HUDEP-2 (cell line): ENCODE measurements around the gene ACTN4.
A peak's percentile ranks its signal among the peaks of the same experiment; 100 is the strongest.

Experiments used
- DNase-seq, 76 experiments: peaks; one replicate each; lab custom pipeline; 2025; ENCODE audit not compliant: unreplicated experiment in 76 of 76; lab: John Stamatoyannopoulos, UW

Gene ACTN4

DNA sequence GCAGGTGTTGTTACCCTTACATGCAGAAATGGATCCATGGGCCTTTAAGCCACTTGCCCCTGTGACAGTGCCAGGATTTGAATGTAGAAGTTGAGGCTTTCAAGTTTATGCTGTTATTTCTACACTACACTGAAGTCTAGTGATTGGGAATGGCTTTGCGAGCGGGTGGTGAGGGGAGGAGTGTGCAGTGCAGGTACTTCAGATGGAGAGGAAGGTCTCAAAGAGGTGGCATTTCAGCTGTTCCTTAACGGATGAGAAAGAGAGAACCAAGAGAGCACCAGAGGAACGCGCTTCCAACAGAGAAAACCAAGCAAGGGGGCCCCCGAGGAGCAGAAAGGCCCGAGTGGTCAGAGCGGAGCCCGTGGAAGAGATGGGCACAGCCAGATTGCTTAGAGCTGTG is 13.3 kb downstream of the ACTN4 start:
- DNase-seq: no peak

DNA sequence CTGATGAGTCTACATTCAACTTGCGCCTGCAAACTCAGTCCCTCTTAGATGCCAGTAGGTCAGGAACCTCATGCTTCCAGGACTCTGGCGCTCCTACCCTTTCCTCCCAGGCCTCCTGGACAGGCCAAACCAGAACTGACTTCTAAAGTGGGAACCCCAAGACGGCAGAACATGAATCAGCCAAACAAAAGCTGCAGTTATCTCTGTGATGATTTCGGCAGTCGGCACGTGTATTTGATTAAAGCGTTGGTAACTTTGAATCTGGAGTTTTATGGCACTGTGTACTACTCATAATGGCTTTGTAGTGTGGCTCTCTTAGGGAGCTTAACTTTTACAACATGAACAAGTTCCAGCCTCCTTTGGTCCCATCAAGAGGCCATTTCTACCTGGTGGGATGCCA is 13.7 kb downstream of the ACTN4 start:
- DNase-seq: no peak

DNA sequence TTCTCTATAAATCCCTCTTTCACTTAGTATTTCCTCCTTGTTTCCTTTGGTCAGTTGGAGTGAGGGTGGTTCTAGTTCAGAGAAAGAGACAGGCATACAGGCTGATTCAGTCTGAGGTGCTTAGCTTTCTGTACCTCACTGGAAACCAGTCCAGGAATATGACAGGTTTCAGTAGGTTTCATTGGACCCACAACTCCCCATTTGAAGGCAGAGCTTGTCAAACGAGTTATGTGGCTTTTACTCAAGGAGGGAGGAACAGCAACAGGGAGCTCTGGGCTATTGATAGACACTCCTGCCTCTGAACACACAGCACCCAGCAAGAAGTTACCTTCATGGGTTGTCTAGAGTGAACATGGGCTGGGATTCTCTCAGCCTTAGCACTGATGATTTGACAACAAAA is 14.5 kb downstream of the ACTN4 start:
- no peak for DNase-seq

DNA sequence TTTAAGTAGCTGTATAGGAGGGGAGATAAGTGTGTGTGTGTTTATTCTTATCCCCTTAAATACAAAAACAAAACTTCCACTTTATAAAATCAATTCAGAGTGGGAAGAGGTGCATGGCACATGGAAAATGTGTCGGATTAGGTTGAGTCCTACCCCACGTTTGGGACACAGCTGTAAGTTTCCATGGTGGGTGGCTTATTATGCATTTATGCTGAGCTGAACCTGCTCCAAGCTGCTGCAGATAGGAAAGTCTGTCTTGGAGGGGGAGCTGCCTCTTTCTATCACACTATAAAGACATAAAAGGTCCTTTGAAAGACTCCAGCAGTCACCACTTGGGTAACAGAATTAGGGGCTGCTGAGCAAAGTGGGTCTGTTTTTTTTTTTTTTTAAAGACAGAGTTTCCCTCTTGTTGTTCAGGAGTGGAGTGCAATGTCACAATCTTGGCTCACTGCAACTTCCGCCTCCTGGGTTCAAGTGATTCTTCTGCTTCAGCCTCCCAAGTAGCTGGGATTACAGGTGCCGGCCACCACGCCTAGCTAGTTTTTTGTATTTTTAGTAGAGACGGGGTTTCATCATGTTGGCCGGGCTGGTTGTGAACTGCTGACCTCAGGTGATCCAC is 15.2 kb downstream of the ACTN4 start:
- no peak for DNase-seq

DNA sequence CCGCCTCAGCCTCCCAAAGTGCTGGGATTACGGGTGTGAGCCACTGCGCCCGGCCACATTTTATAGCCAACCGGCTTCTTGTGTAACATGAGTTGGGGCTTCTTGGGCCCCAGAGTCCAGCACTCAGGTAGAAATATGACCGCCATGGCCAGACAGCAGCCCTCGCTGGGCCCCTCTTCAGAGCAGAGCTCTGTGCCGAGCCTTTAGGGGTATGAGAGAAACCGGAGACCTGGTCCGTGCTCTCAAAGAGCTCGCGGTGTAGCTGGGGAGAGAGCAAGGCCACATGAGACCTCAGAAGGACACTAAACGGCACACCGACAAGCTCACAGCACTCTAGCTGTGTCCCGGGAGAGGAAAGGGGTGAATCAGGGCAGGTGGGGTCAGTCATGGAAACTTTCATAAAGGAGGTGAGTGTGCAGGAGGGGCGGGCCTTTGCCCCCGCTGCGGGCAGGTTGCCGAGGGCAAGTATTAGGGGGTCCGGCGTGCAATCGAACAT is 15.8 kb downstream of the ACTN4 start:
- no peak for DNase-seq

DNA sequence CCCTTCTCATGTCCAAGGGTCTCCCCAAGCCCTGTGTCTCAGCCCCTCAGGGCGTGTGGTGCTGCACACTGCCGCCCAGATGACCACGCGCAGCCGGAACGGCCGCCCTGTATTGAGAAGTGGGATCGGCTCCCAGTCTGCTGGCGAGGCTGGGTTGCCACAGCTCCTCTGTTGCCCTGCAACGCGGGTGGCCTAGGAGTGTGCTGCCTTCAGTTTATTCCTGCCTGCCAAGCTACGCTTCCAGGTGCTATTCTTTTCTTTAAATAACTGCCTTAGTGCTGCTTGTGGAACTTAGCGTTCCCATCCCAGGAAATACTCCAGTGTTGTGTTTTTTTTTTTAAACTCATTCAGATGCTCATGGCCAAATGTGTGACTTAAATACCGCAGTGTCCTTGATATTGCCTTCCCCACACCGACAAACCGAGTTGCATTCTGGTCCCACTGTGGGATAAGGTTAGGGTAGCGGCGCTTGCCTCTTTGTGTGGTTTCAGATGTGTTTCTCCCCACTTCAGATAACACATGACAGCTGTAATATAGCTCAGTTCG is 16.6 kb downstream of the ACTN4 start:
- no peak for DNase-seq

DNA sequence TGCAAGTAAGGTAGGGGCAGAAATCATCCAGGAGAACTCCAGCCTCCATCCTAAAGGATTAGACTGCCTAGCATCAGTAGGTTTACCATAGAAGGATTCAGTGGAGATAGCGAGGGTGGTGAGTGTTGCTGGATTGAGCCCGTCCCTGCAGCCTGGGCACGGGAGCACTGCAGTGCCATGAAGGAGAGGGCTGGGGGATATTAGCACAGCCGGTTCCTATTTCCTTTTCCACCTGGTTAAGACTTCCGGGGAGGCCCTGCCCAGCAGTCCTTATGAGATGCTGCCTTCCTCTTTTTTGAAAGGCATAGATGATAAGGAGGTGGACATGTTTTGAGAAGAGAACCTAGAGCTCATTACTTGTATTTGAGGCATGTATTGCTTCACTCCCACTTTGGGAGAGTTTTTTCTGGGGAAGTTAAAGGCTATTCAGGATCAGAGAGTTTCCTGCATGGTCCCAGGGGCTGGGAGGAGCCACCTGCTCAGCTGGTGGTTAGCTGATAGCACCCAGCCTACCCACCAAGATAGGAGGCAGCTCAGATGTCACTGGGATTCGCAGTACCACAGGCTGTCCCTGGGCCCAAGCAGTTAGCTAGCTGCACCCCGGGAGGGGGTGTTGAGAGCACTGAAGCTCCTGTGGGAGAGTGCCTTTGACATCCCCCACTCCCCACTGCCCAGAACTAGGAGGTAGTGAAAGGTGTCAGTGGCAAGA is 17.2 kb downstream of the ACTN4 start:
- DNase-seq: peak in 59 of 76 experiments; percentile 21 to 76 (median 53)

DNA sequence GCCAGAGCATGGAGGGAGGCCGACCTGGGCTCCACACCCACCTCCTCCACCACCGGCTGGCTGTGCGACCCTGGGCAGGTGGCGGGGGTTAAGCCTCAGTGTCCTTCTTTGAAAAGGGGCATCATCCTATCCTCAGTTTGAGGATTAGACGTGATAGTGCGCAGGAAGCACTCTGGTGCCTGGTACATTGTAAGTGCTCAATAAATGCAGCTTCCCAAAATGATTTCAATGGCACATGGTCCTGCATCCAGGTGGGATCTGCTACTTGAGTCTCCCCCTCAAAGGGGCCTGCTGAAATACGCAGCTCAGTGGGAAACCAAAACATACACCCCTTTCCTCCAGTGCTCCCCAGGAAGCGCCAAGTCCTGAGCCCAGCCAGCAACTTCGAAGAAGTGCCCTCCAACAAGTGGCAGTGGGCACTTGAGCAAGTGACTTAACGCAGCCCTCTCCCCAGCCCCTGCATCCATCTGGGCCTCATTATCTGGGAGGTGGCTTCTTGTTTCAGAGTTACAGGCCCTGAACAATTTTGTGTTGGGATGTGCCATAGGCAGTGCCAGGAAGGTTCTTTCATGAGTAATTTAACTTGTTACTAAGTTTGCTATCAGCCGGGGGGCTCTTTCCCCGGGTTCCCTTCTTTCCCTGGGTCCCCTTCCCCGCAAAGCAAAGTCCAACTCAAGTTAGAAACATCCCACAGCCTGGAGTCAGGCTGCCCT is 17.9 kb downstream of the ACTN4 start:
- DNase-seq: no peak

DNA sequence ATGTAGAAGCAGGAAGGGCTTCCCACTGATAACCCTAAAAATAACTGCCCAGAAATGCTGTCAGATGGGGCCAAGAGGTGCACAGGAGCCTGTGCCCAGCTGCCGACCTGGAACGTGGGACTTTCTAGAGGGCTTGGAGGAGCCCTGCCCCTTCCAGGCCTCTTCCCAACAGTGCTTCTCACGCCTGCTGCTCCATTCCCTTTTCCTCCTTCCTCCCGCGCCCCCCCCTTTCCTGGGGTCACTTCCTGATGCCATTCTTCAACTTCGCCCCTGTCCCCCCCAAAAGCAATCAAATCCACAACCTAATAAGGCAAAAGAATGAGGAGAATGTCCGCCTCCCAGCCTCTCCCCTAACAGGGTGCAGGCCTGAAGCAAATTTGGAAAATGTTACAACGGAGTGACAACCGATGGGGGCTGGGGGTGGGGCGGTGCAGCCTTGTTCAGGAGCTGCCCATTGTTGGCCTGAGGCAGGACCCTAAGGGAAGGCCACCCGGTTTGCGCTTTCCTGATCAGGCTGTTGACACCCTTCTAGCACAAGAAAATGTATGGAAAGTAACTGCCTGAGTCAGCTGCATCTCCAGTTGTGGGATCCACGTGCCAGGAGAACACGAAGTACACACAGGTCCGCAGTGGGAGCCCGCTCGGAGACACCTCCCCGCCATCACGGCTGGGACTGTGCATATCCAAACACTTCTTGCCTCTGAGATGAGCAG is 18.7 kb downstream of the ACTN4 start:
- DNase-seq: no peak

DNA sequence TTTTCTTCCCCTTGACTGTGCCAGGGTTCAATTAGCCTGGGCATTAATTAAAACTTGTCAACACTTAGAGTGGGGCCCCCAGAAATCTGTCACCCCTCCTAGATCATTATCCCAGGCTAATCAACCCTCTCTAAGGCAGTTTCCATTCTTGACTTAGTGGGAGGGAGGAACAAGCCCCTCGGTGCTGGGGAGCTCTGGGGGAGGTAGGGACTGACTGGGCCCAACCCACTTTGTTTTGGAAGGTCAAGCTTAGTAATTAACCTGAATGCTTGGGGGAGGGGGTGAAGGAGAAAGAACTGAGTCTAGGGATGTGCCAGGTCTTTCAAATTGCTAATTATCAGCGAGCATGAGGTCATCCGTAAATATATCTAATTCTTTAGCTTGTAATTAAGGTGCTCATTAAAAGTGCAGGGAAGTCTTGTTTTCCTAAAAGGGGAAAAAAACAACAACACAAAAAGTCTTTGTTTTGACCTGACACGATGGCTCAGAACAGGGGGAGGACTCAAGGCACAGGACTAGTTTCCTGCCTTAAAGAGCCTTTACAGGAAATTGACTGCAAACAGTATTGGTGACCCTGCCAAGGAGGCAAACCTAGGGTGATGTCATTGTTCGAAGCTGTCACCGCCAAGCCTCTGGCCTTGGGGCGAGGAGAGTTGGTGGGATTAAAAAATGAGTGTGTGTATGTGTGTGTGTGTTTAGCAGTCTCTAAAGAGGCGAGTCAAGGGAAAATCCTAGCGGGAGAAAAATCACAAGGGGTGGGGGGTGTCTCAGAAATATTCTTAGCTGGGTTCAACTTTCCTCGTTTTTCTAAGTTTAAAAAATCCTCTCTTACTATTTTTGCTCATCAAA is 19.4 kb downstream of the ACTN4 start:
- DNase-seq: peak in 1 of 76 experiments; percentile 10

DNA sequence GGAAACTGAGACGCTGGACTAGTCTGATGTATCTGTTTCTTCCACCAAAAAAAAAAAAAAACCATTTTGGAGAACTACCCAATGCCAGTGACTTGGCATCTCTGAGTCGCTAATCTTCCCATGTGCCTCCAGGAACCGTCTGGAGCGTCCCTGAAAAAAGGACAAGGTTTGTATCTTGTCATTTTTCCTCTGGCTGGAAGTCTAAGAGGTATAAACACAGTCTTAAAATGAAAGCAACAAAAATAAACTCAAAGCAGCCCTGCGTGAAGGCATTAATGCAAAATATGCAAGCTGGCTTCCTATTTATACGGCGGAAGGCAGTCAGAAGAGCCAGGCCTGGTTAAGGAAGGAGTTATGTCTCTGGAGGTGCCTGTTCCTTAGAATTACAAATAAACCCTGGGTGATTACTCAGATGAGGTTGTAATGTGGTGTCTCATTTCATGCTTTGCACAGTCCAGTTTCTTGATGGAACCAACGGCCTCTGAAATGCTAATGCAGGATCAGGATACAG is 20.3 kb downstream of the ACTN4 start:
- DNase-seq: no peak

DNA sequence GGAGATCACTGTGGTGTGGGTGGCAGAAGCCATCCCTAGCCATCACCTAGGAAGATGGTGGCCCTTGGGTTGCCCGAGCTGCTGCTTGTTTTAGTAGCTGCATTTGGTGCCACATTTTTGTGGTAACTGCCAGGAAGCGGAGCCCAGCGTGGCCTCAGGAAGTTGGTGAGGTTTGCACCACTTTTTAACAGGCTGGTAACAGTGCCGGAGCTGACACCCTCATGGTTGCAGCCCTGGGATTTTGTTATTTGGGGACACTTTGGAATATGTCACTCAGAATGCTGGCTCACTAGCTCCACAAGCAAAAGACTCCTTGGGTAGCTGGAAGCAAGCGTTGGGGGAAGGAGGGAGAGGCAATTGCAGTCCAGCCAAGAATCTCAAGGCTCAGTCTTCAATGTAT is 22.1 kb downstream of the ACTN4 start:
- DNase-seq: no peak

DNA sequence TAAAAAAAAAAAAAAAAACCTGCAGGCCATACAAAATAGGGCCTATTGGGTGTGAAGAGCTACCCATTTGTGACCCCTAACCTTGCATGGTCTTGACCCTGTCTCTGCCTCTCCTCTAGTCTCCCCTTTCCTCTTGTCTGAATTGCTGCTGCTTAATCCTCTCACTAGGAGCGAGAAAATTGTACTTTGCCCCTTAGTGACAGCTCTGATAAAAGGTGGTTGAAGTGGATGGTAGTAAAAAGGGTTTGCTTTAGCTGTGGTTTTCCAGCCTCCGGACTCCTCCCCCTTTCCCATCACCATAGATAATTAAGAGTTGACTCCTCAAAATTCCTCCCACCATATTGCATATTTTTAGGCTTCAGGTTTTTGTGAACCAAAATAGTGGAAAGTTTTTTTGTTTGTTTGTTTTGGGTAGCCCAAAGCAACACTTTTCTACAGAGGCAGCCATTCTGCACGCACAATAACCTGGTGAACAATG is 23.5 kb downstream of the ACTN4 start:
- DNase-seq: no peak

DNA sequence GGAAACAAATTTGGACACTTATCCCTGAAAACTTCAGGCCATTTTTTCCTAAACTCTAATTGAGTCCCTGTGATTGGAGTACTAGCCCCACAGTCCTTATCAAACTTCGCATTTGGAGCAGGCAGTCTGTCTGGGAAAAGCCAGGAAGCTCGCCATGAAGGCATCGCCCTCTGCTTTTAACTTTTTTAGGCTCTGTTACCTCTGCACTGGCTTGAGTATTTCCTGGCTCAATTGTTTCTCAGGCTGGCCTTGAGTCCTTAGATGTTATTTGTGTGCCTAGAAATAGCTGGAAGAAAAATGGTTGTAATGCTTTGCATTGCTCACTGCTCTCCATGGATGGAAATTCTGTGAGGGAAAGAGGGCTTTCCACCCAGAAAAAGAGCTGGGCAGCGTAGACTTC is 24.2 kb downstream of the ACTN4 start:
- no peak for DNase-seq

DNA sequence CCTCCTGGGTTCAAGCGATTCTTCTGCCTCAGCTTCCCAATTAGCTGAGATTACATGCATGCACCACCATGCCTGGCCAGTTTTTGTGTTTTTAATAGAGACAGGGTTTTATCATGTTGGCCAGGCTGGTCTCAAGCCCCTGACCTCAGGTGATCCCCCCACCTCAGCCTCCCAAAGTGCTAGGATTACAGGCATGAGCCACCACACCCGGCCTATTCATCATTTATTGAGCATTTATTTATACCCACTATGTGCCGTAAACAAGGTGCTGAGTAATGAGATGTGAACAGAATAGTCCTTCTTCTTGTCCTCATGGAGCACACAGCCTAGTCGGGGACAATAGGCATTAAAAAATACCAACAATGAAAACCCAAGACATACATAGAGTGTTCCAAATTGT is 25.6 kb downstream of the ACTN4 start:
- DNase-seq: no peak

DNA sequence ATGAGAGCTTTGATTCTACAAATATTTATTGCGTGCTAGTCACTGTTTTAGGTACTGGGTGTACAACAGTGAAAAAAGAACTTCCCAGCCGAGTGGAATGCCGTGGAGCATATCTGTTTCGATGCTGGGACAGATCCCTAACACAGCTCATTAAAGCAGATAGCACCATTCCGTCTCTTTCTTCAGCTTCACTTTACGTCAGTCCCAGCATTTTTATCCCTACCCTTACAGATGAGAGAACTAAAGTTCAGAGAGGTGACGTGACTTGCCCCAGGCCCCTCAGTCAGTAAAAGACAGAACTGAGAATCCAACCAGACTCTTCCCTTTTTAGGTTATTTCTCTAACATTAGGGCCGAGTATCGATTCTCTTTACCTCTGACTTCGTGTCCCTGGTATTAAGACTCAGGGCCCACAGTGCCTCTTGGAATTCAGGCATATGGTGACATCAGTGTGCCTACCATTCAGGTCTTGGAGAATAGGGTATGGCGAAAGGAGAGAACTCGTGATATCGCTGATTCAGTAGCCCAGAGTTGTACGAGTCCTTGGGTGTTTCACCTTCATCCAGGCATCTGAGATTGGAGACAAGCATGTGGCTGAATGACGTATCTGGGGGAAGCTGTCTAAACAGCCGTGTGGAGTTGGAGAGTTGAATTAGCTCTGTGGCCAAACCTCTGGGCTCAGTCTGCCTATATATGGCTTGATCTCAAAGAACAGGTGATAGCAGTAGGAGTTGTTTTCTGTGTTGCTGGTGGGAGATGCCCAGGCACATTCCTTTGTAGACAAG is 27.1 kb downstream of the ACTN4 start:
- DNase-seq: no peak

DNA sequence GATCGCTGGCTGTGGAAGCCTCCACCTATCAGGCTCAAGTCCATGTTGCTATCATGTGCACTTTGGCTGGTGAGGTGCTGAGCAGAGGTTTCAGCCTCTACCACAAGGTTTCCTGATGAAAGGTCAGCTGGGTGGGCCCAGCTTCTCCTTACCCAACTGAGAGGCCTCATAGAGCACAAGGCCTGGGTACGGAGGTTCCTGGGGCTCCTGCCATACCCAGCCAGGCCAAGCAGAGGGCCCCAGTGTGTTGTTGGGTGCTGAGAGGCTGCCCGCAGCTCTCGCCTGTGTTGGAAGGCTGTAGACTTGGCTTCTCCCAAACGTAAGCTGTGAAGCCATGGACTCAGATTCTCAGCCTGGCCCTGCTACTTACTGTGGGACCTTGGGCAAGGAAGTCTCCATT is 28.2 kb downstream of the ACTN4 start:
- DNase-seq: peak in 39 of 76 experiments; percentile 18 to 60 (median 37)

DNA sequence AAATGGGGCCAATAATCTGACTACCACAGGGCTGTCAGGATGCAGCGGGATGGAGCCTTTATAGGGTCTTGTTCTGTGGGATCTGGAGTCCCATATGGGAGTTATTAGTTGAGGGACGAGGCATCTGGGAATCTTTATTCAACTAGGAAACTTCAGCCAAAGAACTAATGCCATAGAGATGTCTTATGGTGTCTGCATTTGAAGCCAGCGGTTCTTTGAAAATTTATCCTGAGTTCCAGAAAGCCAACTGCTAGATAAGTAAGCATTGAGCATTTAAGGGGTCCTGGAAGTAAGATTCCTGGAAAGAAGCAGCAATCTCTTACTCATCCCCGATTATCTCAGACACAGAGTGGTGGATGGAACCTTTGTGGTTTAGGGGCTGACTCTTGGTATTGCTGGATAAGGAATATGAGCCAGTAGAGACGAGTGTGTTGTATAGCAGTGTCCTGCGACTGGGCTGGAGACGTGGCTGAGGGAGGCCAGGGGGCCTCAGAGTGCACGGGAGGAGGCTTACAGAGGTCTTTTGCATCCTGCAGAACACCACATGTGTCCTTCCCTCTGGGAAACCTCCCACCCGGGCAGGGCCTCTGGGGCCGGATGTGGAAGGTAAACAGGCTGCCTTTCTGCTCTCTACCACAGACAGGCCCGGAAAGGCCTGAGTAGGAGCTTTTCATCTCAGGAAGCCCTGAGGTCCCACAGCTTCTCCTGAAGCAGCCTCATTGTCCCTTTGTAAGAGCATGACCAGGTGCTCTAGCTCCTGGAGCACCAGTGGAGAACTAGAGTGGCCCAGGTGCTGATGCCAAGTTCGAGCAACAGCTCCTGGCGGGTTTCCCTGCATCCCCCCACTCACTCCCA is 28.8 kb downstream of the ACTN4 start:
- DNase-seq: peak in 57 of 76 experiments; percentile 24 to 91 (median 62)
